Fibroblast of the aortic adventitia (primary cell): Measurements from ENCODE around the gene BCR. TPM values are rescaled to one million over a fixed set of nuclear protein-coding genes. Genes with fewer than 3 reads are reported as not detected.

Experiments
- DNase-seq: peaks from one replicate; pipeline ENCODE4 v3.0.0-alpha.2; 2010; ENCODE audit warnings: low read depth
- H3K4me3 ChIP-seq: 2 replicates; pipeline ENCODE4 v1.5.1; 2011; ENCODE audit warnings: low read depth, mild to moderate bottlenecking, control low read depth, low read length, moderate library complexity
- CTCF ChIP-seq: IDR thresholded peaks from 2 replicates; pipeline ENCODE4 v1.5.1; 2011; ENCODE audit warnings: mild to moderate bottlenecking, low read length, control low read depth, inconsistent platforms; ENCODE audit not compliant: insufficient read depth
- total RNA-seq: library from RNA; depleted of rRNA; stranded (reverse); fragments of >200 nt; gene quantifications from 2 replicates; pipeline ENCODE4 v1.2.3, GENCODE V29; 2012; ENCODE audit warnings: low replicate concordance

The BCR gene
- total RNA-seq, 1 donor: 37.3 TPM

- no peak overlapping the region for H3K4me3 ChIP-seq
- no peak for DNase-seq
- no peak for TF ChIP-seq CTCF
These were observed 32.8 kb downstream of the BCR start for GRCh38 chr22:23213022-23213555.

GRCh38 chr22:23213581-23214334 is 33.4 kb downstream of the BCR start:
- TF ChIP-seq CTCF: no peak
- no peak for DNase-seq
- no peak overlapping the region for H3K4me3 ChIP-seq

- no peak for TF ChIP-seq CTCF
- no peak for DNase-seq
- no peak overlapping the region for H3K4me3 ChIP-seq
These were observed 34.1 kb downstream of the BCR start for GRCh38 chr22:23214398-23214797.

GRCh38 chr22:23215294-23216241 is 35.3 kb downstream of the BCR start:
- no peak for TF ChIP-seq CTCF

GRCh38 chr22:23216461-23217170 is 36.3 kb downstream of the BCR start:
- H3K4me3 ChIP-seq: no peak overlapping the region
- DNase-seq: no peak
- TF ChIP-seq CTCF: no peak

More at GRCh38 chr22:23215294-23216241, 35.3 kb downstream of the BCR start:
- DNase-seq: peak; percentile 48
- H3K4me3 ChIP-seq: no peak overlapping the region
